GM20431 (cell line): ENCODE results near the gene THRB.

Experiments used
- in situ Hi-C: fragments of 300-500 bp; cut with MseI, MboI; formaldehyde crosslinking; loops from one replicate; pipeline ENCODE4 v1.15.0; 2020; ENCODE audit warnings: low sequenced_read_pairs; ENCODE audit not compliant: unreplicated experiment

THRB gene

GRCh38 chr3:24360957-24361356, 133.7 kb downstream of the THRB start:
- in situ Hi-C loops: no loop called here

- in situ Hi-C loops: no loop called here
These were observed 134.8 kb downstream of the THRB start for GRCh38 chr3:24359645-24360462.

GRCh38 chr3:24359102-24359501, 135.5 kb downstream of the THRB start:
- in situ Hi-C loops: no loop called here

GRCh38 chr3:24357635-24358034, 137.0 kb downstream of the THRB start:
- in situ Hi-C loops: no loop called here

- in situ Hi-C loops: no loop called here
These were observed 138.8 kb downstream of the THRB start for GRCh38 chr3:24355806-24356205.

DNA sequence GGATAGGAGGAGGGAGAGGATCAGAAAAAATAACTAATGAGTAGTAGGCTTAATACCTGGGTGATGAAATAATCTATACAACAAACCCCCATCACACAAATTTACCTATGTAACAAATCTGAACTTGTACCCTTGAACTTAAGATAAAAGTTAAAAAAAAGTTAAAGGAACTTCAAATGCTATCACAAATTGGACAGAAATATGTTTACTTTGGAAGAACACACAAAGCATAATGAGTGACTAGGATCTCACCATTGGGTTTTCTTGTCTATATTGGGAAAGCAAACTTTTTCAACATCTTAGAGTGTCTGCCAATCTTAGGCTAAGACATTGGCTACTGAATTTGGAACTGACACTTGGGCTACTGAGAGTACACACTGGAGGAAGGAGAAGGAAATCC, 140.4 kb downstream of the THRB start:
- in situ Hi-C loops: no loop called here

- in situ Hi-C loops: no loop called here
These were observed 141.6 kb downstream of the THRB start for GRCh38 chr3:24352893-24353553.

DNA sequence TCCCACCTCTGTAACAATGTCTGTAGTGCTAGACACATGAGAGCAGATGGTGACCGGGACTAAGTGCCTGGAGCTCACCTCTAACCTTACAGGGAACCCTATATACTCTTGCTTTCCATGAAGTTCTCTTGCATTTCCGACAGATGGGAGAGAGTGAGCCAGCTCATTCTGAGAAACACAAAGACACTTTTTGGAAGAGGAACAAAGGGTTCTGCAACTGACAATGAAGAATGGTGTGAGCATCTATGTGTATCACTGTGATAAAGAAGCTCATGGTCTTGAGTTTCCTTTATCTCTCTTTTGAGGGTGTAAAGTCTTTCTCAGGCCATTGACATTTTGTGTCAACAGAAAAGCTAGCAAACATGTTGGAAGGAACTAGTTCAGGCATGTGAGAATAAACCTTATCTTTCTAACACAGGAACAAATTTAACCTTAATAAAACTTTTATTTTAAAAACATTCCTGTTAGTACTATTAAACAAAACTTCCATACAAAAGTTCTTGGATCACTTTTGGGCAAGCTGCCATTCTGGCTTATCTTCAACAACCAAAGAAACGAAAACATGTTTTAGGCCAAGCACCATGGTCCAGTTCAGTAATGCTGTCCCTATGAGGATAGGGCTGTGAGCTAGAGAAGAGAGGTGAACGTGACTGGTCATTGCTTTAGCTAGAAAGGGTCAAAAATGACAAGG, 142.7 kb downstream of the THRB start:
- in situ Hi-C loops: no loop called here

GRCh38 chr3:24349367-24350019, 145.2 kb downstream of the THRB start:
- in situ Hi-C loops: no loop called here

DNA sequence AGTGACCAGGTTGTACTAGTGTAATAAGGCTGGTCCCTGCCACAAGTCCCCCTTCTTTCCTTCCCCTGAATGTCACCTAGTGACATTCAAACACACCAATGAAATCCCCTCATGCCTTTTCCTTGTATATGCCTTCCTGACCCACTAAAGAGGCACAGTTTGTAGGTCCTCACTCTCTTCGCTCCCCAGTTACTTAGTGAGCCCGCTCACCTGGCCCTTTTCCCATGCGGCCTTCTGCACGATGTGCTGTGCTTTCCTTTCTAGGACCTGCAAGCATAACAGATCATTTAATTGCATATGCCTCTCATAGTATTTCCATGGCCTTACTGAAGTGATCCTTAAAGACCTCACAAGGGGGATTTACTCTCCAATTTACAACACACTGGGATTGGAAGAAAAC, 146.3 kb downstream of the THRB start:
- in situ Hi-C loops: no loop called here

GRCh38 chr3:24344784-24345439, 149.7 kb downstream of the THRB start:
- in situ Hi-C loops: no loop called here

- in situ Hi-C loops: no loop called here
These were observed 151.4 kb downstream of the THRB start for GRCh38 chr3:24343084-24343783.

- in situ Hi-C loops: no loop called here
These were observed 152.4 kb downstream of the THRB start for GRCh38 chr3:24342275-24342674.

DNA sequence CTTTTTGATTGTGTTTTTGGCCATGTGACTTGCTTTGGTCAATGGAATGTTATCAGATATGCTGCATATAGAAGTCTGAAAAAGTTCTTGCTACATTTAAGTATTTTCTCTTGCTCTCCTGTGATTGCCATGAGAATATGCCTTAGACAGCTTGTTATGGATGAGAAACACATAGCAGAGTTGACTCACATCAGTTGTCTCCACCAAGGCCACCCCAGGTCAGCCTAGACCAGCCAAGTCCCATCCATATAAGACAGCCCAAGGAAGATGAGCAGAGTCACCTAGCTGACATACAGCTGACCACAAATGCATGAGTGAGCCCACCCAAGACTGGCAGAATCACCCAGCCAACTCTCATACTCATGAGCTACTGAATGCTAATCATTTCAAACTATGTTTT, 153.0 kb downstream of the THRB start:
- in situ Hi-C loops: no loop called here

DNA sequence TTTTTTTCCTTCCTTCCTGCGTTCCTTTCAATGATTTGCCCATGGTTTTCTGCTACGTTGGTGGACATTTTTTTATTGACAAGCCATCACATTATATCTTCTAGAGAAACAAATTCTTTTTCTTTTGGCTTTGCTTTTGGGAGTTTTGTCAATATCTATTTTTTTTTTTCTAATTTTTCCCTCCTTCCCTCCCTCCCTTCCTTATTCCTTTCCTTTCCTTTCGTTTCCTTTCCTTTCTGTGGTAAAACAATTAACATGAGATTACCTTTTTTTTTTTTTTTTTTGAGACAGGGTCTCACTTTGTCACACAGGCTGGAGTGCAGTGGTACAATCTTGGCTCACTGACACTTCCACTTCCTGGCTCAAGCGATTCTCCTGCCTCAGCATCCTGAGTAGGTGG, 153.7 kb downstream of the THRB start:
- in situ Hi-C loops: no loop called here

GRCh38 chr3:24340161-24340560, 154.5 kb downstream of the THRB start:
- in situ Hi-C loops: no loop called here

- in situ Hi-C loops: no loop called here
These were observed 155.3 kb downstream of the THRB start for GRCh38 chr3:24339266-24339825.

GRCh38 chr3:24338409-24339130, 156.1 kb downstream of the THRB start:
- in situ Hi-C loops: no loop called here

DNA sequence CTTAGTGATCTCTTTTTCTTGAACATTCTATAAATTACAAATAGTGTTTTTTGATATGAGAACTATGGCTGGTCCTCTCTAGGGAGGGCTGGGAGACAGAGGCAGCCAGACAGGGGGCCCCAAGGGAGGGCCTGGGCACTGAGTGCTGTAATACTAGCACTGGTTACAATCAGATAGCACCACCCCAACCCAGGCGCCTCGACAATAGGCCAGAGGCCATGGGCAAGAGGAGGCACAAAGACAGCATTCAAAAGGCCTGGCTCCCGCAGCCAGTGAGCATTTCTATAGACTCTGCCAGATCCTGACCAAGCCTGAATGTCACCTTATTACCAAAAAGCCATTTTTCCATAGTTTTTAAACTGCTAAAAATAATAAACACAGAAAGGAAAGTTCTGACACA, 158.5 kb downstream of the THRB start:
- in situ Hi-C loops: no loop called here
